HepG2 (cell line): ENCODE data around the gene POSTN. TPM values are rescaled to one million over a fixed set of nuclear protein-coding genes. Genes with fewer than 3 reads are reported as not detected.

ENCODE experiments used
- ATAC-seq: fragments of 200-7000 bp; cut with Tn5 transposase; 3 replicates; pipeline ENCODE4 v1.9.1; 2020; ENCODE audit warnings: mild to moderate bottlenecking, moderate library complexity
- BruUV-seq: library from RNA; stranded (reverse); fragments of 400-500 nt; replicated peaks from 2 replicates; lab custom pipeline; 2021; lab: Mats Ljungman, UMichigan
- CTCF ChIA-PET: fragments of 300-600 bp; formaldehyde crosslinking; extraction: SDS; loops from one replicate; lab custom pipeline; 2021; ENCODE audit warnings: low total read pairs, inconsistent platforms, low intra/inter-chr PET ratio; lab: Yijun Ruan, JAX
- POLR2A ChIA-PET: fragments of 350-600 bp; sonication (Branson Sonifier 250); formaldehyde crosslinking; loops from one replicate; lab custom pipeline; 2020; ENCODE audit warnings: antibody characterized with exemption, inconsistent platforms; lab: Yijun Ruan, JAX
- DNase-seq: peaks from one replicate; pipeline ENCODE4 v3.0.0-alpha.2; 2015; ENCODE audit warnings: low spot score
- FAIRE-seq: peaks from 3 replicates; lab custom pipeline; 2011; peaks lifted over from hg19 to GRCh38; lab: Jason Lieb, UNC
- H2AFZ ChIP-seq: one replicate; pipeline ENCODE4 v1.6.1; 2011; ENCODE audit warnings: low read length, inconsistent platforms
- H3K27ac ChIP-seq: fragments of 300-600 bp; 3 replicates; pipeline ENCODE4 v1.8.0; 2011; ENCODE audit warnings: mixed run types, mild to moderate bottlenecking, mixed read lengths, low read length, inconsistent platforms; ENCODE audit not compliant: insufficient read depth; ENCODE audit errors: extremely low read length
- H3K27me3 ChIP-seq, 2 experiments: fragments of 200-600 bp in 1 of 2; 2 replicates in 1 of 2; 3 replicates in 1 of 2; pipeline versions ENCODE4 v1.6.0 to v1.8.0; 2011; ENCODE audit warnings: low read length in 2 of 2, mild to moderate bottlenecking in 2 of 2, moderate library complexity in 2 of 2, inconsistent platforms in 1 of 2; ENCODE audit not compliant: insufficient read depth in 2 of 2, control insufficient read depth in 1 of 2
- H3K36me3 ChIP-seq, 2 experiments: fragments of 200-600 bp in 1 of 2; replicated peaks in 1 of 2; 2 replicates in 1 of 2; 3 replicates in 1 of 2; pipeline versions ENCODE4 v1.5.1 to v1.8.0; 2011; ENCODE audit warnings: low read length in 2 of 2, inconsistent platforms in 1 of 2; ENCODE audit not compliant: insufficient read depth in 2 of 2, control insufficient read depth in 1 of 2
- H3K4me1 ChIP-seq: 2 replicates; pipeline ENCODE4 v1.5.1; 2012; ENCODE audit warnings: low read length, inconsistent platforms; ENCODE audit not compliant: insufficient read depth
- H3K4me2 ChIP-seq: 2 replicates; pipeline ENCODE4 v1.6.0; 2011; ENCODE audit warnings: low read depth, low read length, inconsistent platforms
- H3K4me3 ChIP-seq, 3 experiments: fragments of 200-600 bp in 1 of 3; sonication (generic), shearing (Covaris generic) in 1 of 3; replicated peaks in 1 of 3; 2 replicates each; pipeline ENCODE4 v1.5.1; 2011 to 2016; ENCODE audit warnings: low read length in 3 of 3, inconsistent platforms in 2 of 3, low read depth in 2 of 3, mild to moderate bottlenecking in 2 of 3, control low read depth in 1 of 3, mixed read lengths in 1 of 3; ENCODE audit not compliant: insufficient read depth in 1 of 3
- H3K79me2 ChIP-seq: one replicate; pipeline ENCODE4 v1.6.1; 2011; ENCODE audit warnings: low read length, inconsistent platforms; ENCODE audit not compliant: insufficient read depth
- H3K9ac ChIP-seq: 2 replicates; pipeline ENCODE4 v1.6.0; 2011; ENCODE audit warnings: mild to moderate bottlenecking, low read depth, low read length, inconsistent platforms; ENCODE audit not compliant: insufficient read depth
- H3K9me3 ChIP-seq: 2 replicates; pipeline ENCODE4 v1.5.1; 2012; ENCODE audit warnings: mild to moderate bottlenecking, low read length
- H4K20me1 ChIP-seq: 2 replicates; pipeline ENCODE4 v1.6.0; 2011; ENCODE audit warnings: inconsistent platforms, mild to moderate bottlenecking, low read length, moderate library complexity; ENCODE audit not compliant: insufficient read depth
- ATF4 ChIP-seq, 2 experiments: fragments of 450-650 bp in 1 of 2; sonication (generic) in 1 of 2; formaldehyde crosslinking; IDR thresholded peaks; 2 replicates each; pipeline versions ENCODE4 v1.5.0 to v1.8.0; 2020 to 2022; ENCODE audit warnings: mild to moderate bottlenecking in 1 of 2, missing genetic modification reagents in 1 of 2
- ATM ChIP-seq: fragments of 450-650 bp; IDR thresholded peaks from 2 replicates; pipeline ENCODE4 v1.7.1; 2017; ENCODE audit warnings: mild to moderate bottlenecking, borderline replicate concordance
- CENPT ChIP-seq: sonication (generic); formaldehyde crosslinking; IDR thresholded peaks from 2 replicates; pipeline ENCODE4 v1.8.0; 2022; ENCODE audit warnings: low read depth, mild to moderate bottlenecking, moderate library complexity, missing genetic modification reagents
- CTCF ChIP-seq: sonication (generic); formaldehyde crosslinking; IDR thresholded peaks from 2 replicates; pipeline ENCODE4 v1.5.0; 2020; ENCODE audit warnings: mild to moderate bottlenecking, missing genetic modification reagents, moderate library complexity
- FOXO1 ChIP-seq: sonication (generic); formaldehyde crosslinking; IDR thresholded peaks from 2 replicates; pipeline ENCODE4 v1.4.0; 2020; ENCODE audit warnings: missing genetic modification reagents
- KDM5B ChIP-seq: sonication (generic); formaldehyde crosslinking; IDR thresholded peaks from 2 replicates; pipeline ENCODE4 v1.4.0; 2020; ENCODE audit warnings: missing genetic modification reagents, mild to moderate bottlenecking, borderline replicate concordance
- KDM6A ChIP-seq: IDR thresholded peaks from 2 replicates; pipeline ENCODE4 v1.6.1; 2016; ENCODE audit warnings: low read depth
- KLF9 ChIP-seq: IDR thresholded peaks from 2 replicates; pipeline ENCODE4 v1.6.1; 2016; ENCODE audit warnings: low read depth
- KMT2A ChIP-seq: sonication (generic); formaldehyde crosslinking; IDR thresholded peaks from 2 replicates; pipeline ENCODE4 v1.4.0; 2020; ENCODE audit warnings: missing genetic modification reagents
- KMT2B ChIP-seq: IDR thresholded peaks from 2 replicates; pipeline ENCODE4 v1.6.1; 2016; ENCODE audit warnings: missing genetic modification reagents, missing compliant biosample characterization
- RFX1 ChIP-seq: fragments of 450-650 bp; IDR thresholded peaks from 2 replicates; pipeline ENCODE4 v1.6.1; 2017
- SRSF9 ChIP-seq: fragments of 200-400 bp; formaldehyde crosslinking; IDR thresholded peaks from 2 replicates; pipeline ENCODE4 v1.6.1; 2018; ENCODE audit warnings: borderline replicate concordance, mild to moderate bottlenecking, low read depth, low read length; ENCODE audit not compliant: insufficient read depth, poor library complexity, severe bottlenecking
- STAG1 ChIP-seq: sonication (generic); formaldehyde crosslinking; IDR thresholded peaks from 2 replicates; pipeline ENCODE4 v1.4.0; 2020; ENCODE audit warnings: missing genetic modification reagents
- WIZ ChIP-seq: sonication (generic); formaldehyde crosslinking; IDR thresholded peaks from 2 replicates; pipeline ENCODE4 v1.5.1; 2020; ENCODE audit warnings: mild to moderate bottlenecking, missing genetic modification reagents
- YY1 ChIP-seq: IDR thresholded peaks from 2 replicates; pipeline ENCODE4 v1.6.1; 2011; ENCODE audit warnings: low read length, low read depth, moderate library complexity, mild to moderate bottlenecking; ENCODE audit not compliant: insufficient read depth, insufficient replicate concordance
- ZNF430 ChIP-seq: sonication (generic); formaldehyde crosslinking; IDR thresholded peaks from 2 replicates; pipeline ENCODE4 v1.9.0; 2021; ENCODE audit warnings: mild to moderate bottlenecking, missing genetic modification reagents
- ZNF543 ChIP-seq: sonication (generic); formaldehyde crosslinking; IDR thresholded peaks from 2 replicates; pipeline ENCODE4 v1.4.0; 2020; ENCODE audit warnings: mild to moderate bottlenecking, missing genetic modification reagents
- ZNF660 ChIP-seq: sonication (generic); formaldehyde crosslinking; IDR thresholded peaks from 2 replicates; pipeline ENCODE4 v1.5.1; 2020; ENCODE audit warnings: mild to moderate bottlenecking, low read depth, missing genetic modification reagents, borderline replicate concordance
- WGBS: methylation state at CpG from one replicate; pipeline ENCODE4 v1.1.6; 2017; ENCODE audit warnings: low lambda C conversion rate; 5-methylcytosine and 5-hydroxymethylcytosine counted together
- in situ Hi-C: cut with HindIII; loops from 2 replicates; pipeline ENCODE4 v1.10.0; 2017; ENCODE audit warnings: low pct_unique_long_range_greater_than_20kb; ENCODE audit not compliant: extremely low pct_ligation_motif_present
- intact Hi-C: fragments of 100-400 bp; cut with micrococcal nuclease; formaldehyde crosslinking; loops from one replicate; pipeline ENCODE4 v1.10.0; 2022; ENCODE audit not compliant: unreplicated experiment
- polyA plus RNA-seq, 8 experiments: library from polyadenylated mRNA; depleted of rRNA in 3 of 8; stranded (reverse) in 7 of 8; unstranded in 1 of 8; fragments of >200 nt; fragmentation: Illumina TruSeq in 4 of 8; extraction: Trizol in 4 of 8; gene quantifications; 2 replicates each; pipeline versions ENCODE4 v1.2.1 to v1.2.3, GENCODE V29; 2011 to 2016; ENCODE audit warnings: low read depth in 4 of 8, missing spikeins in 1 of 8, mixed read lengths in 1 of 8; ENCODE audit not compliant: insufficient read depth in 1 of 8
- total RNA-seq, 5 experiments: library from RNA; depleted of rRNA; stranded (reverse); fragments of >200 nt; fragmentation: Illumina TruSeq; extraction: Trizol; gene quantifications; 2 replicates each; pipeline ENCODE4 v1.2.3, GENCODE V29; 2016; ENCODE audit warnings: low read depth in 1 of 5

POSTN gene
- total and polyA plus RNA-seq, 2 of the 13 experiments (the other 11 are each of a cell fraction or from before 2014, with no cell fraction given), result not detected

GRCh38 chr13:37640499-37640898 is 41.9 kb upstream of the POSTN start:
- 0% methylated on average over 2 of the region's 2 CpGs for WGBS
- FAIRE-seq (peak; percentile 18), ATAC-seq (peak; percentile 43; the same call in 1 of the 3 replicates), DNase-seq (no peak)
- Histone ChIP-seq H3K27ac (no peak overlapping the region), H4K20me1 (no peaks in the 10 kb centered on the region), H3K4me1 (no peaks in the 10 kb centered on the region), H3K4me3 (no peak overlapping the region), H3K79me2 (no peaks in the 10 kb centered on the region), H3K4me2 (no peak overlapping the region), H3K9ac (no peak overlapping the region), H3K27me3 (no peaks in the 10 kb centered on the region; a peak in 1 of 5 replicates), H3K36me3 (no peaks in the 10 kb centered on the region), H3K9me3 (no peaks in the 10 kb centered on the region), H2AFZ (no peak overlapping the region)
- ChIA-PET CTCF (no interaction called here), POLR2A (no interaction called here)
- no TSS peak for BruUV-seq
- TF ChIP-seq ZNF543 (CRISPR knock-in tag) (no peak), CTCF (peak; percentile 19; the same call in 1 of the 2 replicates), STAG1 (CRISPR knock-in tag) (peak; percentile 44), ATM (no peak)
- in situ Hi-C loops, result no loop called here
- intact Hi-C loops, result no loop called here

- ChIA-PET POLR2A (no interaction called here), CTCF (no interaction called here)
- Histone ChIP-seq H2AFZ (no peak overlapping the region), H3K27ac (no peak overlapping the region), H4K20me1 (no peaks in the 10 kb centered on the region), H3K36me3 (no peaks in the 10 kb centered on the region), H3K9ac (no peak overlapping the region), H3K9me3 (no peaks in the 10 kb centered on the region), H3K79me2 (no peaks in the 10 kb centered on the region), H3K27me3 (no peaks in the 10 kb centered on the region; a peak in 1 of 5 replicates), H3K4me2 (no peak overlapping the region), H3K4me1 (no peaks in the 10 kb centered on the region), H3K4me3 (no peak overlapping the region)
- no TSS peak for BruUV-seq
- no peak for FAIRE-seq
- intact Hi-C loops (no loop called here), in situ Hi-C loops (no loop called here)
- no peak for ATAC-seq
- DNase-seq, result no peak
- WGBS, result 5% methylated on average over 8 of the region's 8 CpGs
- no peak for TF ChIP-seq KDM6A (CRISPR knock-in tag)
- no peak for TF ChIP-seq FOXO1 (CRISPR knock-in tag)
- TF ChIP-seq ATF4 (CRISPR knock-in tag; IDR thresholded peaks at IDR 0.05), result no peak
- TF ChIP-seq ZNF660 (CRISPR knock-in tag), result no peak
- TF ChIP-seq SRSF9, result no peak
- TF ChIP-seq KDM5B, result no peak
- TF ChIP-seq KLF9 (CRISPR knock-in tag), result no peak
- no peak for TF ChIP-seq CENPT
- no peak for TF ChIP-seq YY1
- no peak for TF ChIP-seq WIZ (CRISPR knock-in tag)
- no peak for TF ChIP-seq ZNF430
- no peak for TF ChIP-seq RFX1
- no peak for TF ChIP-seq KMT2B (CRISPR knock-in tag)
- no peak for TF ChIP-seq KMT2A
Observed at GRCh38 chr13:37636701-37637100, 38.1 kb upstream of the POSTN start.
